Type B pancreatic cell (in vitro differentiated cells): ENCODE measurements around the gene SEMA3G. TPM values are rescaled to one million over a fixed set of nuclear protein-coding genes. Genes with fewer than 3 reads are reported as not detected.

Experiments
- DNase-seq: peaks from one replicate; pipeline ENCODE4 v3.0.0; 2021; ENCODE audit warnings: mixed read lengths; ENCODE audit not compliant: unreplicated experiment; ENCODE audit errors: extremely low spot score
- H3K27ac Mint-ChIP-seq: 2 replicates; pipeline ENCODE4 v1.8.0; 2021; ENCODE audit warnings: mild to moderate bottlenecking, mixed read lengths
- H3K27me3 Mint-ChIP-seq: 2 replicates; pipeline ENCODE4 v1.8.0; 2021; ENCODE audit warnings: mixed read lengths
- H3K36me3 Mint-ChIP-seq: 2 replicates; pipeline ENCODE4 v1.8.0; 2021; ENCODE audit warnings: mixed read lengths
- H3K4me1 Mint-ChIP-seq: one replicate; pipeline ENCODE4 v1.8.0; 2021; ENCODE audit warnings: mixed read lengths; ENCODE audit not compliant: unreplicated experiment
- H3K4me3 Mint-ChIP-seq: 2 replicates; pipeline ENCODE4 v1.8.0; 2021; ENCODE audit warnings: mild to moderate bottlenecking, mixed read lengths
- H3K9me3 Mint-ChIP-seq: 2 replicates; pipeline ENCODE4 v1.8.0; 2021; ENCODE audit warnings: mixed read lengths
- CTCF ChIP-seq: fragments of 200-600 bp; sonication (generic); conservative IDR thresholded peaks from 2 replicates; pipeline ENCODE4 v1.5.0; 2021; ENCODE audit warnings: antibody characterized with exemption, mild to moderate bottlenecking
- total RNA-seq: library from RNA; stranded (reverse); gene quantifications from 2 replicates; pipeline ENCODE4 v1.2.1, GENCODE V29; 2021; ENCODE audit warnings: low replicate concordance

SEMA3G gene
- total RNA-seq, 1 donor from 2014 or later, result 0.77 TPM

GRCh38 chr3:52403955-52404354 lies 40.9 kb downstream of the SEMA3G start:
- no peak for TF ChIP-seq CTCF
- DNase-seq, result no peak
- Mint-ChIP-seq H3K27ac (no peak overlapping the region), H3K9me3 (no peaks in the 10 kb centered on the region), H3K36me3 (peaks cover 15% of the 10 kb centered on the region), H3K27me3 (no peaks in the 10 kb centered on the region), H3K4me1 (peaks cover 8% of the 10 kb centered on the region), H3K4me3 (no peak overlapping the region)

- no peak for DNase-seq
- H3K27me3 Mint-ChIP-seq, result no peaks in the 10 kb centered on the region
- no peak for TF ChIP-seq CTCF
- no peaks in the 10 kb centered on the region for H3K9me3 Mint-ChIP-seq
- no peak overlapping the region for H3K4me3 Mint-ChIP-seq
- peaks cover 11% of the 10 kb centered on the region for H3K36me3 Mint-ChIP-seq
- no peak overlapping the region for H3K27ac Mint-ChIP-seq
- H3K4me1 Mint-ChIP-seq, result peaks cover 4% of the 10 kb centered on the region
Observed at GRCh38 chr3:52403271-52403841, 41.5 kb downstream of the SEMA3G start.

- no peak overlapping the region for H3K4me3 Mint-ChIP-seq
- no peak overlapping the region for H3K27ac Mint-ChIP-seq
- H3K9me3 Mint-ChIP-seq, result no peaks in the 10 kb centered on the region
- H3K27me3 Mint-ChIP-seq, result no peaks in the 10 kb centered on the region
- no peaks in the 10 kb centered on the region for H3K4me1 Mint-ChIP-seq
- DNase-seq, result no peak
- H3K36me3 Mint-ChIP-seq, result peaks cover 7% of the 10 kb centered on the region
- TF ChIP-seq CTCF, result no peak
Observed at GRCh38 chr3:52402706-52403270, 42.1 kb downstream of the SEMA3G start.

- Mint-ChIP-seq H3K27ac (no peak overlapping the region), H3K36me3 (peaks cover 7% of the 10 kb centered on the region), H3K9me3 (no peaks in the 10 kb centered on the region), H3K27me3 (no peaks in the 10 kb centered on the region), H3K4me3 (no peak overlapping the region), H3K4me1 (no peaks in the 10 kb centered on the region)
- no peak for DNase-seq
- TF ChIP-seq CTCF, result no peak
Observed at GRCh38 chr3:52402101-52402521, 42.8 kb downstream of the SEMA3G start.

- Mint-ChIP-seq H3K36me3 (peaks cover 7% of the 10 kb centered on the region), H3K9me3 (no peaks in the 10 kb centered on the region), H3K27ac (no peak overlapping the region), H3K4me3 (no peak overlapping the region), H3K4me1 (no peaks in the 10 kb centered on the region), H3K27me3 (no peaks in the 10 kb centered on the region)
- DNase-seq, result no peak
- no peak for TF ChIP-seq CTCF
Observed at GRCh38 chr3:52401551-52401950, 43.4 kb downstream of the SEMA3G start.

- H3K4me3 Mint-ChIP-seq, result no peak overlapping the region
- peaks cover 7% of the 10 kb centered on the region for H3K36me3 Mint-ChIP-seq
- no peak overlapping the region for H3K27ac Mint-ChIP-seq
- no peaks in the 10 kb centered on the region for H3K9me3 Mint-ChIP-seq
- H3K27me3 Mint-ChIP-seq, result no peaks in the 10 kb centered on the region
- H3K4me1 Mint-ChIP-seq, result no peaks in the 10 kb centered on the region
- DNase-seq, result no peak
- no peak for TF ChIP-seq CTCF
Observed at GRCh38 chr3:52401021-52401420, 43.9 kb downstream of the SEMA3G start.
